Lower leg skin (tissue), 3 donors: ENCODE results near the gene GORASP1.

Source experiments
- POLR2A ChIP-seq, 2 donors: fragments of 450-650 bp; IDR thresholded peaks; one replicate each; pipeline ENCODE4 v1.6.1; 2016 to 2017; ENCODE audit warnings: antibody characterized with exemption in 2 of 2, mild to moderate bottlenecking in 1 of 2, moderate library complexity in 1 of 2
- TF ChIP-seq, protein P1 (sequence below), 3 donors: fragments of 450-650 bp; IDR thresholded peaks; one replicate each; pipeline ENCODE4 v1.5.1; 2016; ENCODE audit warnings: antibody characterized with exemption in 3 of 3, mild to moderate bottlenecking in 3 of 3, moderate library complexity in 2 of 3

DNA sequence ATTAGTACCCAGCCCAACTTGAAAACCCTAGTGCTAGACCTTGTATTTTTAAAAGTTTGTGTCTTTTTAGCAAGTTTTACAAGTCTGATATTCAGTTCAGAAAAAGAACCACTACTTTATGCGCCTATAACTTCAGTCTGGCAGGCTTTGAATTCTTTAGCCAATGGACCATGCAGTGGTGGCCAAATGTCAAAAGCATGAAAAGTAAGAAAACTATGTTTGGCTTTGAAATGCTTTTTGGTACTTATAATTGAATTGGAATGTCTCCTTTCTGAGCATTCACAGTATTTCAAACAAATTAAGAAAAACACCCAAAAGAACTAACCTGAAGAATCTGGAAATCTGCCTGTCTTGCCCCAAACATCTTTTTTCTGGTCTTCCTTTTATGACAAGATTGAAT lies 42.8 kb downstream of the GORASP1 start:
- TF ChIP-seq, protein P1, sequence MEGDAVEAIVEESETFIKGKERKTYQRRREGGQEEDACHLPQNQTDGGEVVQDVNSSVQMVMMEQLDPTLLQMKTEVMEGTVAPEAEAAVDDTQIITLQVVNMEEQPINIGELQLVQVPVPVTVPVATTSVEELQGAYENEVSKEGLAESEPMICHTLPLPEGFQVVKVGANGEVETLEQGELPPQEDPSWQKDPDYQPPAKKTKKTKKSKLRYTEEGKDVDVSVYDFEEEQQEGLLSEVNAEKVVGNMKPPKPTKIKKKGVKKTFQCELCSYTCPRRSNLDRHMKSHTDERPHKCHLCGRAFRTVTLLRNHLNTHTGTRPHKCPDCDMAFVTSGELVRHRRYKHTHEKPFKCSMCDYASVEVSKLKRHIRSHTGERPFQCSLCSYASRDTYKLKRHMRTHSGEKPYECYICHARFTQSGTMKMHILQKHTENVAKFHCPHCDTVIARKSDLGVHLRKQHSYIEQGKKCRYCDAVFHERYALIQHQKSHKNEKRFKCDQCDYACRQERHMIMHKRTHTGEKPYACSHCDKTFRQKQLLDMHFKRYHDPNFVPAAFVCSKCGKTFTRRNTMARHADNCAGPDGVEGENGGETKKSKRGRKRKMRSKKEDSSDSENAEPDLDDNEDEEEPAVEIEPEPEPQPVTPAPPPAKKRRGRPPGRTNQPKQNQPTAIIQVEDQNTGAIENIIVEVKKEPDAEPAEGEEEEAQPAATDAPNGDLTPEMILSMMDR (IDR thresholded peaks at IDR 0.05) = no peak
- no peak for TF ChIP-seq POLR2A (IDR thresholded peaks at IDR 0.05)
